ENCODE measurements around the gene S100A5. TPM values are rescaled to one million over a fixed set of nuclear protein-coding genes. Genes with fewer than 3 reads are reported as not detected.

S100A5 gene
- total and polyA plus RNA-seq, 2 of the 8 experiments (the other 6 are each of a cell fraction or from before 2014, with no cell fraction given) = not detected

DNA sequence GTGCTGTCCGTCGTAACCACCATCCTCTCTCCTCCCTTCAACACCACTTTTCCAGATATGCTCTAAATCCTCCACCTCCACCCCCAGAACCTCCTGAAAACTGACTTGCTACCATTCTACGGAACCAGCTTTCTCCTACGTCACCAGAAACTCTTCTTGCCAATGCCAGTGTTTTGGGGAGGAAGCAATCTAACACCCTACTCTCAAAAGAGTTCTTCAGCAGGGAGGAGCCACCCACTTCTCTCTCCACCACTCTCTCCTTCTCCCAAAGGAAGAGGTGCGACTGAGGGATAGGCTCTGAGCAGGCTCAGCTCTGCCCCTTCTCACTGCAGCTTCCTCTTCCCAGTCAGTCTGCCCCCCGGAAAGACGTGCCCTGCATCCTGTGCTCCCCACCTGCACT is 31.0 kb upstream of the S100A5 start (continued):
- TF ChIP-seq, protein P1, sequence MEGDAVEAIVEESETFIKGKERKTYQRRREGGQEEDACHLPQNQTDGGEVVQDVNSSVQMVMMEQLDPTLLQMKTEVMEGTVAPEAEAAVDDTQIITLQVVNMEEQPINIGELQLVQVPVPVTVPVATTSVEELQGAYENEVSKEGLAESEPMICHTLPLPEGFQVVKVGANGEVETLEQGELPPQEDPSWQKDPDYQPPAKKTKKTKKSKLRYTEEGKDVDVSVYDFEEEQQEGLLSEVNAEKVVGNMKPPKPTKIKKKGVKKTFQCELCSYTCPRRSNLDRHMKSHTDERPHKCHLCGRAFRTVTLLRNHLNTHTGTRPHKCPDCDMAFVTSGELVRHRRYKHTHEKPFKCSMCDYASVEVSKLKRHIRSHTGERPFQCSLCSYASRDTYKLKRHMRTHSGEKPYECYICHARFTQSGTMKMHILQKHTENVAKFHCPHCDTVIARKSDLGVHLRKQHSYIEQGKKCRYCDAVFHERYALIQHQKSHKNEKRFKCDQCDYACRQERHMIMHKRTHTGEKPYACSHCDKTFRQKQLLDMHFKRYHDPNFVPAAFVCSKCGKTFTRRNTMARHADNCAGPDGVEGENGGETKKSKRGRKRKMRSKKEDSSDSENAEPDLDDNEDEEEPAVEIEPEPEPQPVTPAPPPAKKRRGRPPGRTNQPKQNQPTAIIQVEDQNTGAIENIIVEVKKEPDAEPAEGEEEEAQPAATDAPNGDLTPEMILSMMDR (IDR thresholded peaks at IDR 0.05; ENCODE audit: control extremely low read depth in 1 of 3, insufficient read depth in 1 of 3, low read depth in 1 of 3, low read length in 3 of 3) = no peak
- TF ChIP-seq BRCA1 (IDR thresholded peaks at IDR 0.05; ENCODE audit: low read depth, low read length) (no peak), HDAC6 (IDR thresholded peaks at IDR 0.05; ENCODE audit: low read depth, low read length) (no peak), CREB1 (IDR thresholded peaks at IDR 0.05) (no peak), JUN (IDR thresholded peaks at IDR 0.05; ENCODE audit: low read depth, low read length) (no peak), EGR1 (IDR thresholded peaks at IDR 0.05; ENCODE audit: borderline replicate concordance, low read depth, low read length) (no peak)

Data from H1 (cell line).